ENCODE measurements around the gene XPC.

GRCh38 chr3:14154276-14154675 is 24.1 kb downstream of the XPC start:
- no peak for TF ChIP-seq CTCF (IDR thresholded peaks at IDR 0.05; ENCODE audit: poor library complexity, severe bottlenecking)
- no peak for TF ChIP-seq TAF1 (IDR thresholded peaks at IDR 0.05; ENCODE audit: low read depth)
- no peak for TF ChIP-seq SMC3 (conservative IDR thresholded peaks at IDR 0.05; ENCODE audit: poor library complexity)
- TF ChIP-seq EZH2 (IDR thresholded peaks at IDR 0.05; ENCODE audit: borderline replicate concordance, insufficient read depth, low read length, poor library complexity, severe bottlenecking), result no peak
- no peak for TF ChIP-seq POLR2AphosphoS5 (IDR thresholded peaks at IDR 0.05)
- no peak for TF ChIP-seq REST (IDR thresholded peaks at IDR 0.05; ENCODE audit: borderline replicate concordance)
- no peak for TF ChIP-seq MXI1 (conservative IDR thresholded peaks at IDR 0.05; ENCODE audit: poor library complexity, severe bottlenecking)
